Measurements from ENCODE around the gene SH2D3A. TPM values are rescaled to one million over a fixed set of nuclear protein-coding genes. Genes with fewer than 3 reads are reported as not detected.
A peak's percentile ranks its signal among the peaks of the same experiment; 100 is the strongest.

The SH2D3A gene
- total RNA-seq, 1 donor from 2014 or later: 1.1 TPM

GRCh38 chr19:6723738-6724137, 43.5 kb downstream of the SH2D3A start:
- ATAC-seq (no peak), DNase-seq (ENCODE audit: low spot score) (no peak)

- DNase-seq (ENCODE audit: low spot score): peak; percentile 89
- ATAC-seq: peak; percentile 5
Observed at GRCh38 chr19:6723108-6723618, 44.1 kb downstream of the SH2D3A start.

- no peak for DNase-seq (ENCODE audit: low spot score)
- ATAC-seq: no peak
Observed at GRCh38 chr19:6721773-6722172, 45.5 kb downstream of the SH2D3A start.

GRCh38 chr19:6721138-6721474, 46.1 kb downstream of the SH2D3A start:
- DNase-seq (ENCODE audit: low spot score) (no peak), ATAC-seq (no peak)

- ATAC-seq: peak; percentile 52
Observed at GRCh38 chr19:6720369-6721137, 46.7 kb downstream of the SH2D3A start, which contains the start of gene C3. TSS of gene C3 (minus strand) at chr19:6720650. CDS start at chr19:6720589, 61 bp downstream.

GRCh38 chr19:6719992-6720368, 47.3 kb downstream of the SH2D3A start:
- ATAC-seq (no peak), DNase-seq (ENCODE audit: low spot score) (no peak)

More at GRCh38 chr19:6720369-6721137, 46.7 kb downstream of the SH2D3A start, which contains the start of gene C3:
- DNase-seq (ENCODE audit: low spot score): peak; percentile 95

- ATAC-seq (no peak), DNase-seq (ENCODE audit: low spot score) (no peak)
Observed at GRCh38 chr19:6719540-6719861, 47.7 kb downstream of the SH2D3A start.

- peak; percentile 69 for ATAC-seq
Observed at GRCh38 chr19:6718741-6719539, 48.3 kb downstream of the SH2D3A start.

GRCh38 chr19:6718111-6718740, 49.0 kb downstream of the SH2D3A start:
- DNase-seq (ENCODE audit: low spot score): peak; percentile 67

More at GRCh38 chr19:6718741-6719539, 48.3 kb downstream of the SH2D3A start:
- DNase-seq (ENCODE audit: low spot score): peak; percentile 96

GRCh38 chr19:6717441-6717971, 49.7 kb downstream of the SH2D3A start:
- ATAC-seq: no peak
- DNase-seq (ENCODE audit: low spot score): no peak

More at GRCh38 chr19:6718111-6718740, 49.0 kb downstream of the SH2D3A start:
- no peak for ATAC-seq

- DNase-seq (ENCODE audit: low spot score): no peak
- ATAC-seq: no peak
Observed at GRCh38 chr19:6717036-6717435, 50.2 kb downstream of the SH2D3A start.

GRCh38 chr19:6716610-6716970, 50.6 kb downstream of the SH2D3A start:
- no peak for ATAC-seq

GRCh38 chr19:6714749-6715555, 52.3 kb downstream of the SH2D3A start:
- DNase-seq (ENCODE audit: low spot score) (no peak), ATAC-seq (peak; percentile 0)

More at GRCh38 chr19:6716610-6716970, 50.6 kb downstream of the SH2D3A start:
- no peak for DNase-seq (ENCODE audit: low spot score)

- peak; percentile 12 for ATAC-seq
- peak; percentile 72 for DNase-seq (ENCODE audit: low spot score)
Observed at GRCh38 chr19:6713773-6714692, 53.2 kb downstream of the SH2D3A start.

- DNase-seq (ENCODE audit: low spot score): no peak
- no peak for ATAC-seq
Observed at GRCh38 chr19:6712692-6713670, 54.3 kb downstream of the SH2D3A start.

- ATAC-seq: no peak
- DNase-seq (ENCODE audit: low spot score): no peak
Observed at GRCh38 chr19:6712231-6712630, 55.0 kb downstream of the SH2D3A start.

- DNase-seq (ENCODE audit: low spot score): no peak
- no peak for ATAC-seq
Observed at GRCh38 chr19:6711605-6712004, 55.6 kb downstream of the SH2D3A start.

GRCh38 chr19:6711078-6711361, 56.2 kb downstream of the SH2D3A start:
- DNase-seq (ENCODE audit: low spot score): no peak
- ATAC-seq: no peak
